GM12874 (cell line): ENCODE data around the gene TRAPPC8.

Experiments used
- TF ChIP-seq, protein P1 (sequence below): IDR thresholded peaks from 2 replicates; pipeline ENCODE4 v1.5.1; 2011; ENCODE audit warnings: low read depth, mild to moderate bottlenecking, control low read depth, low read length, moderate library complexity; ENCODE audit not compliant: insufficient read depth

Gene TRAPPC8

DNA sequence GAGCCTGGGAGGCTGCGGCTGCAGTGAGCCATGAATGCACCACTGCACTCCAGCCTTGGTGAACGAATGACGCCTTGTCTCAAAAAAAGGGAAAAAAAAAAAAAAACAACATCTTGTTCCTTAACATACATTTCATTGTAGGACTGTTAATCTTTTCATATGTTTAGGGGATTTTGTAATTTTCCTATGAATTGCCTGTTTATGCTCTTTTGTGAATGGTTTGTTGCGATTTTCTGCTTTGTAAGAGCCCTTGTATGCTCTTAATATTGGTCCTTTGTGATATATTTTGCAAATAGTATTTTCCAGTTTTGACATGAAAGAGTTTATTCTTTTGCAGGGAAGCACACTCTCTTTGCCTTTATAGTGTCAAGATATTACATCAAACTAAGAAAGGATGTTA lies 50.0 kb downstream of the TRAPPC8 start:
- TF ChIP-seq, protein P1, sequence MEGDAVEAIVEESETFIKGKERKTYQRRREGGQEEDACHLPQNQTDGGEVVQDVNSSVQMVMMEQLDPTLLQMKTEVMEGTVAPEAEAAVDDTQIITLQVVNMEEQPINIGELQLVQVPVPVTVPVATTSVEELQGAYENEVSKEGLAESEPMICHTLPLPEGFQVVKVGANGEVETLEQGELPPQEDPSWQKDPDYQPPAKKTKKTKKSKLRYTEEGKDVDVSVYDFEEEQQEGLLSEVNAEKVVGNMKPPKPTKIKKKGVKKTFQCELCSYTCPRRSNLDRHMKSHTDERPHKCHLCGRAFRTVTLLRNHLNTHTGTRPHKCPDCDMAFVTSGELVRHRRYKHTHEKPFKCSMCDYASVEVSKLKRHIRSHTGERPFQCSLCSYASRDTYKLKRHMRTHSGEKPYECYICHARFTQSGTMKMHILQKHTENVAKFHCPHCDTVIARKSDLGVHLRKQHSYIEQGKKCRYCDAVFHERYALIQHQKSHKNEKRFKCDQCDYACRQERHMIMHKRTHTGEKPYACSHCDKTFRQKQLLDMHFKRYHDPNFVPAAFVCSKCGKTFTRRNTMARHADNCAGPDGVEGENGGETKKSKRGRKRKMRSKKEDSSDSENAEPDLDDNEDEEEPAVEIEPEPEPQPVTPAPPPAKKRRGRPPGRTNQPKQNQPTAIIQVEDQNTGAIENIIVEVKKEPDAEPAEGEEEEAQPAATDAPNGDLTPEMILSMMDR, result no peak

DNA sequence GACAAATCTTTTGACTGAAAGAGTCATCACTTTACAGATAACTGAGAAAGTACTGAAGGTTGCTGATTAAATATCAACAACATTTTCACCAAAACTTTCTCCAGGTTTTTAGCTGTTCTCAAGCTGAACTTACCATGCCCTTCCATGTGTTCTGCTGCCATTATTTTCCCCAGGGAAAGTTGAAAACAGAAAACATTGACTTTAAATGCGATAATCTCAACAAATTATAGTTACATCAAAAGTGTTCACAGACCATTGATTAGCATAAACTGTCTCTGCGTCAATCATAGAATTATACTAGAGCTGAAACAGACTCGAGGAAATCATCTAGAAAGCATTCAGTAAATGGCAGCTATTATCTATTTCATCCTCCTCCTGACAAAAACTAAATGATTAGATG lies 51.4 kb downstream of the TRAPPC8 start:
- TF ChIP-seq, protein P1, result no peak

DNA sequence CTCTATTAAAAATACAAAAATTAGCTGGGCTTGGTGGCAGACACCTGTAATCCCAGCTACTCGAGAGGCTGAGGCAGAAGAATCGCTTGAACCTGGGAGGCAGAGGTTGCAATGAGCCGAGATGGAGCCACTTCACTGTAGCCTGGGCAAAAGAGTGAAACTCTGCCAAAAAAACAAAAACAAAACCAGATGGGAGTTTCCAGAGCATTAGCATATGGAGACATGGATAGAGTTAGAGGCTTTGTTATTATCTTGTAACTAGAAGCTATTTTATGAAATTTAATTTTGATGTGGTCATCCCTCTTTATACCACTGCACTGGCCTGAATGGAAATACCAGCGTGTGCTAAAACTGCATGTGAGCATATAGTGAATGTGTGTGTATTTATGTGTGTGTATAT lies 58.9 kb downstream of the TRAPPC8 start:
- TF ChIP-seq, protein P1, result no peak

DNA sequence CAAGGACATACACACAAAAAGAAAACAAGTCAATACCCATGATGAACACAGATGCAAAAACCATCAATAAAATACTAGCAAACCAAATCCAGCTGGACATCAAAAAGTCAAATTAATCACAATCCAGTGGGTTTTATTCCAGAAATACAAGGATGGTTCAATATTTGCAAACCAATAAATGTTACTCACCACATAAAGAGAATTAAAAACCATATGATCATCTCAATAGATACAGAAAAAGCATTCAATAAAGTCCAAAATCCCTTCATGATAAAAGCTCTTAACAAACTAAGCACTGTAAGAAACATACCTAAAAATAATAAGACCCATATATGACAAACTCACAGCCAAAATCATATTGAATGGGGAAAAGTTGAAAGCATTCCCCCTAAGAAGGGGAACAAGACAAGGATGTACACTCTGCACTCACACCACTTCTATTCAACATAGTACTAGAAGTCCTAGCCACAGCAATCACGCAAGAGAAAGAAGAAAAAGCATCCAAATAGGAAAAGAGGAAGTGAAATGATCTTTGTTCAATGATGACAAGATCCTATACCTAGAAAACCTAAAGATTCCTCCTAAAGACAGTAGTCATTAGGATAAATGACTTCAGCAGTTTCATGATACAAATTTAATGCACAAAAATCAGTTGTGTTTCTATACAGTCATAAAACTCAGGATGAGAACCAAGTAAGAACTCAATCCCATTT lies 62.6 kb downstream of the TRAPPC8 start:
- TF ChIP-seq, protein P1, result no peak

DNA sequence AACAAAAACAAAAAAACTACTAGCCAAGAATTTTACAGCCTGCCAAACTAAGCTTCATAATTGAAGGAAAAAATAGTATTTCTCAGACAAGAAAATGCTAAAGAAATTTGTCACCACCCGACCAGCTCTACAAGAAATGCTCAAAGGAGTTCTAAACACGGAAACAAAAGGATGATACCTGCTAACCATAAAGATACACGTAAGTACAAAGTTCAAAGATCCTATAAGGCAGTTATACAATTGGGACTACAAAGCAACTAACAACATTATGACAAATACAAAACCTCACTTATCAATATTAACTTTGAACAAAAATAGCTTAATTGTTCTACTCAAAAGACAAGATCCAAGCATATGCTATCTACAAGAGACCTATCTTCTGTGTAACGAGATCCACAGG lies 64.6 kb downstream of the TRAPPC8 start:
- TF ChIP-seq, protein P1, result no peak

DNA sequence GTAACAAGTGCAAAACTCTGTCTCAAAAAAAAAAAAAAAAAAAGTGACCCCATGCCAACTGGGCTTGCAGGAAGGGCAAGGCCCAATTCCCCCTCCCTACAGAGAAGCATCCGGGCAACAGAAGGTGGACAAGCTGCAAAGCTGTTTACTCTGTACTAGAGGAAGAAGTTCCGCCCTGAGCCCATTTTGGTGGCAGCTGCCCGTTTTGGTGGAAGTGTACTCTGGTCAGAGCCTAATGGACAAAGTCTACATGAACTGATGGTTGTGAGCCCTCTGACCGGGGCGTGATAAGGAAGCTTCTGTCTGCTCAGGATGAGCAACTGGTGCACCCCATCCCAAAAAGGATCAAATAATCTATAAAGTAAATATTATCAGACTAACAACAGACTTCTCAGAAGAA lies 65.0 kb downstream of the TRAPPC8 start:
- TF ChIP-seq, protein P1, result no peak

DNA sequence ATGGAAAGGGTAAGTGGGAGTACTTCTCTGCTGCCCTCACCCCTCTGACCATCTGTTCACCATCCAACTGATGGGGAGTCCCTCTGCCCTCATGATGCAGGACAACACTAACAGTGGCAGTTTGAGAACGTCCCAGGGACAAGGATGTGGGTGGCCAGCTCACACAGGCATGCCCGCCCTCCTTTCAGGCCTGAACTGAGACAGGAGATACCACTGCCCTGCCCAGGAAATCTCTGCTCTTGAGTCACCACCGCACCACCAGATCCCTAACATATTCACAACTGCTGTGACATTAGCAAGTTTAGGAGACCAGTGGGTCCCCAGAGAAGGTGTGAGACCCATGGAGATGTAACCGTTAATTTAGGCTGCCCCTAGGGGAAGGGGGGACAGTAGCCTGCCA lies 66.2 kb downstream of the TRAPPC8 start:
- TF ChIP-seq, protein P1, result no peak
